GM21619 (cell line): Measurements from ENCODE around the gene GABARAPL1.

Experiments used
- ATAC-seq: cut with Tn5 transposase; IDR thresholded peaks from one replicate; pipeline ENCODE4 v1.9.1; 2021; ENCODE audit not compliant: unreplicated experiment

GABARAPL1 gene

DNA sequence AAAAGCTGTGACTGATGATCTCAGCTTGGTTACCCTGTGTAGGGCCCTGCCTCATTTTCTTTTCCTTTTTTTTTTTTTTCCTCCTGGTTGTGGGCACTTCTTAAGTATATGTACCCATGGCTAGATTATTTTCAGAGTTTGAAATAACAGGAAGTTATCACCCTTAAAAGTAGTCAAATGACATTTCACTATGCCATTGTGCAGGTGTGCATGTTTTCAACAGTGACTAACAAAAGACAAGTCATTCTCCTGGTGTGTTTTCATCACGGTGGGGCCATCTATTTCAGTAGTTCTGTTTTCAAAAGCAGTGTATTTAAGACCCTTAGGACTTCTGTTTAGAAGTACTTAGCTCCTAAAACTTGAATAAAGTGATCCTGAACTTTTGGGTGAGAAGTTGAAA is 15.0 kb downstream of the GABARAPL1 start:
- ATAC-seq = no peak

DNA sequence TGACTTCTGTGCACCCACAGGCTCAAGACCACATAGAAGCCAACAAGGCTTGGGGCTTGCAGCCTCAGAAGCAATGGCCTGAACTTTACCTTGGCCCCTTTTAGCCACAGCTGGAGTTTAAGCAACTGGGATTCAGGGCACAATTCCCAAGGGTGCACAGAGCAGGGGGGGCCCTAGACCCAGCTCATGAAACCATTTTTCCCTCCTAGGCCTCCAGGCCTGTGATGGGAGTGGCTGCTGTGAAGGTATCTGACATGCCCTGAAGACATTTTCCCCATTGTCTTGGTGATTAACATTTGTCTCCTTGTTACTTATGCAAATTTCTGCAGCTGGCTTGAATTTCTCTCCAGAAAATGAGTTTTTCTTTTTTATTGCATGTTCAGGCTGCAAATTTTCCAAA is 21.9 kb downstream of the GABARAPL1 start:
- ATAC-seq = no peak

DNA sequence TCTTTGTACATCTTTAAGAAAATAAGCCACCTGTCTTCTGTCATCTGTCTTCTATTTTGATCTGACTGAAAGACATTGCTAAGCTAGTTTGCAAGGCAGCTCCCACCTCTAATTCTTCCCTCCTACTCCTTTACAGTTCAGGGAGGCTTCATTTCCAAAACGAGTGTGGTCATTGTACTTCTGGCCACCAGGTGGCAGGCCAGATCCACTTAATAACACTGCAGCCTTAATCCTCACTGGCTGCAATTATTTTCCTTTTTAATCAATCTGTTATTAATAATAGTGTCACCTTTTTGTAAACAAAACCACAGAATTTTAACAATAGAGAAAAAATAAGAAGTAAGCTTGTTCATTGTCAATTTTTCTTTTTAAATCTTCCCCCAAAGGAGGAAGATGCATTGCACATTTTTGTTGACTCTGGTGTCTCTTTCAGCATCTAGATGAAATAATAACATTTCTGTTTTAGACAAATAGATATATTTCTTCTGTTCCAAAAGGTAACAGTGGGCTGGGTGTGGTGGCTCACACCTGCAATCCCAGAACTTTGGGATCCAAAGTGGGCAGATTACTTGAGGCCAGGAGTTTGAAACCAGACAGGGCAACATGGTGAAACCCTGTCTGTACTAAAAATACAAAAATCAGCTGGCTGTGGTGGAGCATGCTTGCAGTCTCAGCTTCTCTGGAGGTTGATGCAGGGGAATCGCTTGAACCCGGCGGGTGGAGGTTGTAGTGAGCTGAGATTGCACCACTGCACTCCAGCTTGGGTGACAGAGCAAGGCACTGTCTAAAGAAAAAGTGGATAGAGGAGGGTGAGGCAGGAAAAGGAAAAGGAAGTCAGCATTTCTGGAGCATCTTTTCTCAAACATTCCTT is 23.3 kb downstream of the GABARAPL1 start:
- no peak for ATAC-seq

DNA sequence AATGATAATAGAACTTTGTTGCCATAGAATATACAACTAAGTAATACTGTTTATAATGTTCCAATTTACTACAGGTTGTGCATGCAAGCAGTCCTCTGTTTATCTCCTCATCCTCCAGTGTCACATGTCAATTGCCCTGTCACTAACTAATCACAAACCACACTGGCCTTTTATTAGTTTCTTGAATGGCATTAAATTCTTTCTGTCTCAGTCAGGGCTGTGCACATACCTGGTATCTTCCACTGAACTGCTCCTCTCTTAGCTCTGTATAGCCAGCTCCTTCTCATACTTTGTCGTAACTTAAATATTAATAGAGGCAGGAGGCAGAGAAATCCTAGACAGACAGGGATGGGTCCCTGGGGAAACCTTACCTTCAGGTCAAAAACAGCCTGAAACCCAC is 24.0 kb downstream of the GABARAPL1 start:
- no peak for ATAC-seq

DNA sequence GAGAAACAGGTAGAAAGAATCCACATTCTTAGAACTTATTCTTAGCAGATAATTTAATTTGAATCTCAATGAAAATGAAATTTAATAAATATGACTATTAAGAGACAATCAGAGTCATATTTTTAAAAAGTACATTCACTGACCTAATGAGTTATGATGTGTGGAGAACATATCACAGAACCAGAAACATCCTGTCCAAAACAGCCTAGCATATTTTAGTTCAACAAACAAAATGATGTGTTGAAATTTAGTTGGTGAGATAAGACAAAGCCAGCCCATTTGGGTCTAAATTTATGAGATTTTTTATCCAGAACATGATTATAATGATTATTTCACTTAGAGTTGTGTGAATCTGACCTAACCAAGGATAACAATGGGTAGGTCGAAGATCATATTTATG is 25.8 kb downstream of the GABARAPL1 start:
- no peak for ATAC-seq

DNA sequence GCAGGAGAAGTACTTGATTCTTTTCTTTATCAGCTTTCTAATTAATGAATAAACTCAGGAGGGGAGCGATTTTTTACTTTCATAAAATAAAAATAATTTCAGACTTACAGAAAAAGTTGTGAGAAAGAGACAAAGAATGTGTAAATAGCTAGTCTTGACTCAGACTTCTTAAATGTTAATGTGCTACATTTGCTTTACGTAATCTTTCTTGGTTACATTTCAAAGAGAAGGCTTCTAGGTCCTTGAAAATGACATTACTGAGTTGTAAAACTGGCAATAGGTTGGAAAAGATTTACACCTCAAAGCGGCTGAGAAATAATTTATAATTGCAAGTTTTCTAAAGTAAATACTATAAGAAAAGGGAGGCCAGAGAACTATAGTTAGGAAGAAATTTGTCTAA is 28.6 kb downstream of the GABARAPL1 start:
- no peak for ATAC-seq

DNA sequence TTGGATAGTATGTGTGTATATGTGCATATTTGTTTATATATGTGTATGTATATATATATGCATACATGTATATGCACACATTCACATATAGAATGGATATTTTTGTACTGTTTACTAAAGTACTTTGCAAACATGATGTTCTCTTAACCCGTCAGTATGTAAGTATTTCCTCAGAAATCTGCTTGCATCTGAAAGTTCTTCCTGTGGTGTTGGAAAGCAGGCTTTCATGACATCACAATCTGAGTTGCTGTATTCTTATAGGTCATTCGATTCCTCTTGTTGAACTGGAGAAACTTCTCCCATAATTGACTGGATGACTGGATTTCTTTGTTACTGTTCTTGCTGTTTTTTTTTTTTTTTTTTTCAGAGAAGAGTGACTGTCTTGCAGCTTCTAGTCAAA is 29.1 kb downstream of the GABARAPL1 start:
- ATAC-seq = no peak

DNA sequence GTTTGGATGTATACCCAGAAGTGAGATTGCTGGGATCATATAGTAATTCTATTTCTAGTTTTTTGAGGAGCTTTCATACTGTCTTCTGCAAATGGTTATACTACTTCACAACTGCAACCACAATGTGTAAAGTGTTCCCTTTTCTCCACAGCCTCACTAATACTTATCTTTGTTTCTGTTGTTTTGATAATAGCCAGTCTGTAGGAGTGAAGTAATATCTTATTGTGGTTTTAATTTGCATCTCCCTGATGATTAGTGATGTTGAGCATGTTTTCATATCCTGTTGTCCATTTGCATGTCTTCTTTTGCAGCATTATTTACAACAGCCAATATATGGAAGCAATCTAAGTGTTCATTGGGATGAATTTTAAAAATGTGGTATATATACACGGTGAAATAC is 29.9 kb downstream of the GABARAPL1 start:
- no peak for ATAC-seq

DNA sequence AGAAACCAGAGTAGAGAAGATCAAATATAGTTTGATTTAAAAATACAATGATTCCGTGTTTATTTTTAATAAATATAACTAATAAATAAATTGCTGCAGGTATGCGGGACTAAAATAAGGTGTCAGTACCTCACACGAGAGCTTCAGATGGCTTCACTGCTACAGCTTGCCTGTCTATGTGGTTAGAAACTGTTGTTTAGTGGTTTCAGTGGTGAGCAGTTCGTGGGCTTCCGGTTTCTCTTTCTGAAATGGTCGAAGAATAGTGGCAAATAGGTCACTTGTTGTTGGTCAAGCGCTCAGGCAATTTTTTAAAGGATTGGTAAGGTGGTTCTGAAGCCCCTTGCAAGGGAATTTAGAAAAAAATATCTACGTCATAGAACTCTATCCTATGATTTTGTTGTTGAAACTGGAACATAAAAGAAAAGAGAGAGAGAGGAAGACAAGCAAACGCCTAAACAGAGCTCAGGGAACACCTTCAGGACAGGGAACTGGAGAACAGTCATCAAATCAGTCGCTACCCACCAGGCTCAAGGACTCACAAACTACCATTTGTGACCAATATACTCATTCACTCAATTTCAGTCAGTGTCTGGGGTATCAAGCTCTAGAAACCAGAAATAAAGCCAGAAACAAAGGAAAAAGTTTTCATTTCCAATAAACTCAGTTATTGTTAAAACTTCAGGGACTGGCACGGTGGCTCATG is 31.3 kb downstream of the GABARAPL1 start:
- ATAC-seq = peak; percentile 94

DNA sequence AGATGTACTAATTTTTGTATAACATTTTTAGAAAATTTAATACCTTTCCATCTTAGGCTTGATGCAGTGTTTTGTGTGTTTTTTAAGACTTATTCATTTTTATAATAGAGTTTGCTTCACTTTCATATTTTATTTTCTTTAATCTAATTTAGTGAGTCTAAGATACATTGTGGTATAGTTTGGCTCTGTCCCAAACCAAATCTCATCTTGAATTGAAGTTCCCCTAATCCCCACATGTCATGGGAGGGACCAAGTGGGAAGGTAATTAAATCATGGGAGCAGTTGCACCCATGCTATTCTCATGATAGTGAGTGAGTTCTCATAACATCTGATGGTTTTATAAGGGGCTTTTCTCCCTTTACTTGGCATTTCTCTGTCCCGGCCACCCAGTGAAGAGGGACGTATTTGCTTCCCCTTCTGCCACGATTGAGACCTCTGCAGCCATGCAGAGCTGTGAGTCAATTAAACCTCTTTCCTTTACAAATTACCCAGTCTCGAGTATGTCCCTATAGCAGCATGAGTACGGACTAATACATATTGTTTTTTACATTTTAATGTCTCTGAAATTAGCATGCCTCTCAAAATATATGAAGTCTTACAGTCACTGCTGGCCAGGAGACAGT is 34.9 kb downstream of the GABARAPL1 start:
- ATAC-seq = no peak

DNA sequence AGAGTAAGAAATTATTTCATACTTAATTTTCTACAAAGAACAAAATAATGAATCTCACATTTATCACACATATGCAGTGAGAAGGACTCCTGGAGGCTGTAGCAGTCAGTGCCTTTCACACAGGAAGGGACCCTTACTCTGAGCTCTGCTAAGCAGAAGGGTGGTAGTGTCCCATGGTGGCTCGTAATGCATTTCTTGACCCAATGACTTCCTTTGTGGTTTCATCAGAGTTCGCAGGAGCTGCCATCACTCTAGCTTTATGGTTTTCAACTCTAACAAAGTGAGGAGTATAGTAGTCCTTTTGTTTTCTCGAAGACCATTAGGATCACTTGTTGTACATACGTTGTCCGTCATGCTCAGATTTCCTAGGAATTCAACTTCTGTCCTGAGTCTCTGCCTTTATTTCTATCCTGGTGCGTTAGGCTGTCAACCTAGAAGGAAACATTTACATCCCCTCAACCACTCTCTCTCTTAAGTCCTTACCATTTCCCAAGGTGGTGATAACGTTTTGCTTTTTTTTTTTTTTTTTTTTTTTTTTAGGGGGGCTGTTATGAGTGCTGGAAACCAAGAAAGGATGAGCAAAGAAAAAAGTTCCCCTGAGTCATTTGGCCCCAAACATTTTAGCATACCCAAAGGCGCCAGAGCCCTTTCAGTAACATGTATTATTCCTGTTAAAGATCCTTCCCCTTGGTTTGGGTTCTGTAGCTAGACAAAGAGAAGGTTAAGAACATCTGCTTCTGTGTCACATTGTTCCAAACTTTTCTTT is 37.2 kb downstream of the GABARAPL1 start:
- no peak for ATAC-seq

DNA sequence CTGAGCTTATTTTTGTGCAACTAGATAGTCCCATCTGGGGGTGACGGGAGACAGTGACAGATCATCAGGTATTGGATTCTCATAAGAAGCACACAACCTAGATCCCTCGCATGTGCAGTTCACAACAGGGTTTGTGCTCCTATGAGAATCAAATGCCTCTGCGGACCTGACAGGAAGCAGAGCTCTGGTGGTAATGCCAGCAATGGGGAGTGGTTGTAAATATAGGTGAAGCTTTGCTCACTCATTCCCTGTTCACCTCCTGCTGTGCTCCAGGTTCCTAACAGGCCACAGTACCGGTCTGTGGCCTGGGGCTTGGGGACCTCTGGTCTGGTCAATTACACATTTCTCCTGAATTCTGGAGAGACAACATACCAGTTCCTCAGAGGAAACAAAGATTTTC is 39.0 kb downstream of the GABARAPL1 start:
- no peak for ATAC-seq

DNA sequence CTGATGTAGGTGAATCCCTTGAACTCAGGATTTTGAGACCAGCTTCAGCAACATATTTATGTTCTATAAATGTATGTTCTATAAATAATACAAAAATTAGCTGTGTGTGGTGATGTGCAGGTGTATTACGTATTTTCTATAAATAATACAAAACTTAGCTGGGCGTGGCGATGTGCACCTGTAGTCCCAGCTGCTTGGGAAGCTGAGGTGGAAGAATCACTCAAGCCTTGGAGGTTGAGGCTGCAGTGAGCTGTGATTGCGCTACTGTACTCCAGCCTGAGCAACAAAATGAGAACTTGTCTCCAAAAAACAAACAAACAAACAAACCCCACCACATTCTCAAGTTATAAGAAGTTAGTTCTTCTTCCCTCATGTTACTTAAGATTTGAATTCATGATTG is 39.5 kb downstream of the GABARAPL1 start:
- no peak for ATAC-seq

DNA sequence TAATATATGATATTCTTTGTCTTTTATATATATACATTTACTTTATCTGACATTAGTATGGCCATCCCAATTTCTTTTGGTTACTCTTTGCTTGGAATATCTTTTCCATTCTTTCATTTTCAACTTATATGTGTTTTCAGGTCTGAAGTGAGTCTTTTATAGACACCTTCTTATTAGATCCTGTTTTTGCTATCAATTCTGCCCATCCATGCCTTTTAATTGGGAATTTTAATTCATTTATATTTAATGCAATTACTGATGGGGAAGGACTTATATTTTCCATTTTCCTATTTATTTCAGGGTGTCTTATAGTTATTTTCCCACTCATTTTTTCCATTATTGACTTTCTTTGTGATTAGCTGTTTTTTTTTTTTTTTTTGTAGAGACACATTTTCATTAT is 43.4 kb downstream of the GABARAPL1 start:
- no peak for ATAC-seq

DNA sequence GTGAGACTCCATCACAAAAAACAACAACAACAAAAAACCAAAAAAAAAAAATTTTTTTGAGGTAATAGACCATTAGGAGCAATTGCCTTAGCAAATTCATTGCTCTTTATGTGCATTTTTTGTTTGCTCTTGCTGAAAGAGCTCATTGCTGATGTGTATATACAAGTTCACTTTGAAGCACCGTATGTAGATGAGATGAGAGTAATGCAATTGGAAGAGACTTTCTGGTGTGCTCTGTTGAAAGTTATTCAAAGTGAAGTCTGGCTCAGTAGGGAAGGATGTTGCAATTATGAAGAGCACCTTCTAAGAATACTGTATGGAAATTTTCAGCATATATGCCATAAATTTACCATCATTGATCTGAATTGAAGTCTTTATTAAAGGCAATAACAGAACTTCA is 48.2 kb downstream of the GABARAPL1 start:
- no peak for ATAC-seq

DNA sequence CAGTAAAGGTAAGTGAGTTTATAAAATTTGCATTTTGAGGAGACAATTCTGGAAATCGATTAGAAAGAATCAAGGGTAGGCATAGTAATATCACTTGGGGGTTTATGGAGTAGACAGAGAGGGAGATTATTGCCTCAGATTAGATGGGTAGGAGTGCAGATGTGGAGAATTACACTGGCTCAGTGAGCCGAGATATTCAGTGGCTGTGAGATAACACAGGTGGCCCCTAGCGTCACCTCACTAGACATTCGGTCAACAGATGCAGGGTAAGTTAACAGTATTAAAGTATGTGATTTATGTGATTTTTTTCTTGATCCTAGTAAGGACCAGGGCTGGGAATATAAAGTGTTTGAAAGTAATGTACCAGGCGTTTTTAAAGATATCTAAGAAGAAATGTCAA is 55.4 kb downstream of the GABARAPL1 start:
- ATAC-seq = no peak

DNA sequence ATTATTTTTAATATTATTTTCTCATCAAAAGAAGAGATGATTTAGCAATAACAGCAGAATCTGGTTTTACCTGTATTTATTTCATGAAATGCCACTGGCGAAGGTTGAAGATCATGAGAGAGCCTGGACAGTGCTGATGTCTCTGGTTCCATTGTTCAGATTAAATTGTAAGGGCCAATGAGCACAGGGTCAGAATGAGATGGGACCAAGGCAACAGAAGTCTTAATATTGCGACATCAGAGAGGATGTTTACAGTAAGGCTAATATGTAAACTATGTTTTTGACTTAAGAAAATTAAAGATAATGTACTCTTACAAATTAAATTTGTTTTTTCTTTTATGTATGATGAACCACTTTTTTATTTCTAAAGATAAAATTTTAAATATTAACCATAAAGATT is 59.8 kb downstream of the GABARAPL1 start:
- ATAC-seq = no peak
